ENCODE data around the gene LINGO3. TPM values are rescaled to one million over a fixed set of nuclear protein-coding genes. Genes with fewer than 3 reads are reported as not detected.

Gene LINGO3
- total and polyA plus RNA-seq, 2 of the 4 experiments (the other 2 are of a cell fraction), result not detected

- Histone ChIP-seq H3K14ac (replicated peaks; ENCODE audit: low read depth, low read length) (no peak overlapping the region), H4K91ac (ENCODE audit: insufficient read depth, low read depth, low read length) (no peak overlapping the region), H3K4ac (ENCODE audit: low read depth, low read length) (no peak overlapping the region), H3K9me3 (ENCODE audit: control insufficient read depth, insufficient read depth, low read length) (no peaks in the 10 kb centered on the region), H3K18ac (ENCODE audit: low read depth, low read length) (no peak overlapping the region), H3K4me1 (ENCODE audit: control insufficient read depth, insufficient read depth, low read length) (peaks cover 3% of the 10 kb centered on the region), H4K8ac (ENCODE audit: low read depth in 2 of 2, low read length in 2 of 2) (no peak overlapping the region), H4K20me1 (ENCODE audit: insufficient read depth, low read length) (peaks cover 41% of the 10 kb centered on the region), H3K23ac (ENCODE audit: low read depth, low read length) (no peak overlapping the region), H3K27ac (ENCODE audit: insufficient read depth, low read length) (no peak overlapping the region), H2BK5ac (ENCODE audit: low read depth, low read length, poor library complexity, severe bottlenecking) (no peak overlapping the region), H2BK20ac (ENCODE audit: low read depth, low read length) (no peak overlapping the region), H3K79me1 (ENCODE audit: low read depth in 1 of 2, low read length in 2 of 2) (peaks cover 37 to 70% of the 10 kb centered on the region in 2 experiments), H2AK9ac (replicated peaks; ENCODE audit: low read depth, low read length, poor library complexity) (no peak overlapping the region), H3K36me3 (ENCODE audit: control insufficient read depth, insufficient read depth, low read length) (no peaks in the 10 kb centered on the region; the same call in 1 of the 2 replicates), H3K4me3 (ENCODE audit: insufficient read depth, low read depth, low read length) (no peak overlapping the region), H2AK5ac (ENCODE audit: low read depth, low read length) (no peak overlapping the region), H3K9me1 (ENCODE audit: insufficient read depth, low read length) (peaks cover 13% of the 10 kb centered on the region), H2BK120ac (ENCODE audit: low read depth, low read length) (no peak overlapping the region), H3K9ac (ENCODE audit: low read depth, low read length) (no peak overlapping the region), H4K5ac (ENCODE audit: low read depth, low read length) (no peak overlapping the region), H3K56ac (ENCODE audit: extremely low read depth, insufficient read depth, low read length) (no peak overlapping the region), H3K27me3 (ENCODE audit: control insufficient read depth, insufficient read depth, low read length) (no peaks in the 10 kb centered on the region), H3K4me2 (ENCODE audit: low read depth, low read length) (no peak overlapping the region), H2BK15ac (ENCODE audit: low read depth, low read length) (no peak overlapping the region), H2AFZ (replicated peaks; ENCODE audit: low read length, poor library complexity) (no peak overlapping the region)
- intact Hi-C loops (cut with micrococcal nuclease), result no loop called here
- in situ Hi-C loops (cut with MboI; ENCODE audit: low sequenced_read_pairs), result no loop called here
- dilution Hi-C loops (cut with HindIII; ENCODE audit: low sequenced_read_pairs, unreplicated experiment), result no loop called here
- BruUV-seq (replicated peaks), result no TSS peak
- POLR2A ChIA-PET (ENCODE audit: unreplicated experiment), result no interaction called here
- DNase-seq (no peak), ATAC-seq (ENCODE audit: low read depth) (no peak)
- CTCF ChIA-PET, result no interaction called here
- TF ChIP-seq USF2 (IDR thresholded peaks at IDR 0.05; ENCODE audit: low read depth, low read length) (no peak), MXI1 (IDR thresholded peaks at IDR 0.05; ENCODE audit: borderline replicate concordance, low read depth, low read length) (no peak)
- 92% methylated on average over 2 of the region's 11 CpGs; no CpG with 5 or more reads in 1 of the 2 experiments for WGBS, 2 experiments (ENCODE audit: extremely low coverage in 2 of 2, insufficient read length in 1 of 2)
Measured at GRCh38 chr19:2333807-2334211, 25.9 kb upstream of the LINGO3 start.
